Upper lobe of left lung (tissue), 4 donors: ENCODE results near the gene ATP9B.

ENCODE experiments used
- CTCF ChIP-seq, 6 experiments: fragments of 450-650 bp in 4 of 6; fragments of 200-600 bp in 2 of 6; sonication (generic) in 2 of 6; IDR thresholded peaks; one replicate each; pipeline ENCODE4 v1.5.1; 2016 to 2019; ENCODE audit warnings: antibody characterized with exemption in 6 of 6
- EP300 ChIP-seq, 4 donors: sonication (generic); formaldehyde crosslinking; IDR thresholded peaks; one replicate each; pipeline ENCODE4 v1.5.1; 2017; ENCODE audit warnings: antibody characterized with exemption in 4 of 4, control low read depth in 2 of 4
- POLR2A ChIP-seq, 4 donors: fragments of 450-650 bp; IDR thresholded peaks; one replicate each; pipeline ENCODE4 v1.5.1; 2016 to 2017; ENCODE audit warnings: antibody characterized with exemption in 4 of 4, mild to moderate bottlenecking in 2 of 4
- POLR2AphosphoS5 ChIP-seq, 2 donors: sonication (generic); formaldehyde crosslinking; IDR thresholded peaks; one replicate each; pipeline ENCODE4 v1.5.1; 2017; ENCODE audit warnings: antibody characterized with exemption in 2 of 2

DNA sequence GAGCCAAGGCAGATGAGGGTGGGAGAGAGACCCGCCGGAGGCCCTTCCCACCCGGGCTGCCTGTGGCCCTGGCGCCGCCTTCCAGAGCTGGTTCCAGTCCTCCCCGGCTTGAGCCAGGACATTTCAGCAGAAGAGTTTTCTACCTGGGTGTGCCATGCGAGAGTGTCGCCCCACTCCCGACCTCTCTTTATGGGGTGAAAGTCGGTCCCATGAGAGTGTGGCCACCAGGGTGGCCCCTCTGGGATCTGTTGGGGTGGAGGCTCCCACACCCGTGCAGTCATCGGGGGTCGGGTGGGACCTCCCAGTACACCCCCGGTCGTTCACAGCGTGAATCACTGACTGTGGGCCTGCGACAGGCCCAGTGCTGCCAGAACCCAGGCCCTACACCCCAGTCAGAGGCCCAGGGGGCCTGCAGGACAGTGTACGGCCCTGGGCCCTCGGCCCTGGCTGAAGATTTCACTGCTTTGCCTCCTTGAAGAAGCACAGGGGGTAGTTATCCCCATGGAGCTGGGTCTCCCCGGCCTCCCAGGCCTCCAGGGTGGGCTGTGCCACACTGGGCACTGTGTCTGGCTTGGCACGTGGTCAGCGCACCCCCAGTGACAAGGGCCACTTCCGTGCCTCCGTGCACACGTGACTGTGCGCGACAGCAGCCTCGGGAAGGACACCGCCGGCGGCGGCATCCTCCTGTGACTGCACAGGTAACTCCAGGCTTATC is 332.5 kb downstream of the ATP9B start:
- TF ChIP-seq CTCF (IDR thresholded peaks at IDR 0.05) (no peak), POLR2AphosphoS5 (IDR thresholded peaks at IDR 0.05) (no peak), EP300 (IDR thresholded peaks at IDR 0.05) (no peak), POLR2A (IDR thresholded peaks at IDR 0.05) (no peak)
